T-cell (primary cell): ENCODE measurements around the gene ZFX. TPM values are rescaled to one million over a fixed set of nuclear protein-coding genes. Genes with fewer than 3 reads are reported as not detected.

ENCODE experiments used
- ATAC-seq, 4 experiments: fragments of 200-7000 bp in 3 of 4; fragments of 150-1000 bp in 1 of 4; cut with Tn5 transposase; replicated peaks in 1 of 4; 1 replicate in 3 of 4; 2 replicates in 1 of 4; pipeline ENCODE4 v1.10.0; 2021; ENCODE audit warnings: moderate library complexity in 3 of 4, mild to moderate bottlenecking in 2 of 4, moderate number of reproducible peaks in 1 of 4
- CTCF ChIA-PET, 2 donors: fragments of 300-600 bp; sonication (Branson Sonifier 250); formaldehyde crosslinking; loops; one replicate each; lab custom pipeline; 2022; ENCODE audit warnings: antibody characterized with exemption in 2 of 2; lab: Charles Lee
- POLR2A ChIA-PET, 2 donors: fragments of 300-600 bp; sonication (Branson Sonifier 250); formaldehyde crosslinking; loops; one replicate each; lab custom pipeline; 2022; ENCODE audit warnings: antibody characterized with exemption in 2 of 2; lab: Charles Lee
- DNase-seq, 35 experiments: peaks; one replicate each; pipeline versions ENCODE4 v3.0.0 to v3.0.0-alpha.2; 2013 to 2023
- H3K27ac ChIP-seq: one replicate; pipeline ENCODE4 v1.5.1; 2013; ENCODE audit warnings: low read length
- H3K27me3 ChIP-seq, 2 experiments: replicated peaks in 1 of 2; 1 replicate in 1 of 2; 2 replicates in 1 of 2; pipeline versions ENCODE4 v1.6.1 to v1.7.0; 2013; ENCODE audit warnings: low read length in 1 of 2, mixed read lengths in 1 of 2; ENCODE audit not compliant: control insufficient read depth in 2 of 2, insufficient read depth in 2 of 2; ENCODE audit errors: extremely low read depth in 1 of 2
- H3K36me3 ChIP-seq, 2 donors: 1 replicate in 1 of 2; 2 replicates in 1 of 2; pipeline versions ENCODE4 v1.6.1 to v1.7.0; 2013; ENCODE audit warnings: low read length in 1 of 2; ENCODE audit not compliant: control insufficient read depth in 2 of 2, insufficient read depth in 1 of 2; ENCODE audit errors: extremely low read depth in 1 of 2
- H3K4me1 ChIP-seq, 2 experiments: 1 replicate in 1 of 2; 2 replicates in 1 of 2; pipeline versions ENCODE4 v1.6.1 to v1.7.0; 2013; ENCODE audit warnings: low read length in 2 of 2, mixed read lengths in 1 of 2; ENCODE audit not compliant: insufficient read depth in 2 of 2, control insufficient read depth in 1 of 2; ENCODE audit errors: extremely low read depth in 1 of 2
- H3K4me3 ChIP-seq, 2 donors: 1 replicate in 1 of 2; 2 replicates in 1 of 2; pipeline versions ENCODE4 v1.5.1 to v1.7.0; 2013; ENCODE audit warnings: mild to moderate bottlenecking in 2 of 2, low read length in 1 of 2, moderate library complexity in 1 of 2; ENCODE audit not compliant: control insufficient read depth in 1 of 2; ENCODE audit errors: extremely low read depth in 1 of 2
- H3K9me3 ChIP-seq: 2 replicates; pipeline ENCODE4 v1.7.0; 2013
- H3K27ac Mint-ChIP-seq, 2 donors: one replicate each; pipeline ENCODE4 v1.8.0; 2020 to 2021; ENCODE audit warnings: mild to moderate bottlenecking in 2 of 2, mixed read lengths in 2 of 2
- H3K27me3 Mint-ChIP-seq, 2 donors: one replicate each; pipeline ENCODE4 v1.8.0; 2021 to 2022; ENCODE audit warnings: mixed read lengths in 2 of 2
- H3K36me3 Mint-ChIP-seq: one replicate; pipeline ENCODE4 v1.8.0; 2021; ENCODE audit warnings: mixed read lengths
- H3K4me1 Mint-ChIP-seq, 3 donors: one replicate each; pipeline ENCODE4 v1.8.0; 2020 to 2022; ENCODE audit warnings: mixed read lengths in 3 of 3, mild to moderate bottlenecking in 1 of 3
- H3K4me3 Mint-ChIP-seq, 3 donors: one replicate each; pipeline ENCODE4 v1.8.0; 2020 to 2022; ENCODE audit warnings: mild to moderate bottlenecking in 3 of 3, mixed read lengths in 3 of 3, moderate library complexity in 3 of 3
- H3K9me3 Mint-ChIP-seq, 3 donors: one replicate each; pipeline ENCODE4 v1.8.0; 2020 to 2022; ENCODE audit warnings: mixed read lengths in 3 of 3
- WGBS: methylation state at CpG from one replicate; pipeline ENCODE4 v1.1.5; 2013; ENCODE audit warnings: missing lambda C conversion rate; ENCODE audit not compliant: insufficient coverage; 5-methylcytosine and 5-hydroxymethylcytosine counted together
- total RNA-seq, 35 experiments: library from RNA in 6 of 35; stranded (reverse) in 6 of 35; fragments of 120-200 nt in 1 of 35; gene quantifications; one replicate each; pipeline versions ENCODE4 v1.2.1 to v1.2.4 and lab custom pipeline; 2013 to 2026

The ZFX gene
- total RNA-seq, 5 donors from 2014 or later (not counting 1 experiment from before 2014, with no cell fraction given) = 52.5 to 95.3 (median 66.5) TPM

GRCh38 chrX:24145303-24146186 is 4.0 kb upstream of the ZFX start:
- ATAC-seq (no peak), DNase-seq (no peak)
- no peaks in the 10 kb centered on the region for H3K27me3 ChIP-seq
- no peak overlapping the region for H3K27ac ChIP-seq
- H3K4me3 ChIP-seq = no peak overlapping the region
- no peaks in the 10 kb centered on the region for H3K36me3 ChIP-seq
- Mint-ChIP-seq H3K36me3 (no peaks in the 10 kb centered on the region), H3K27me3 (no peaks in the 10 kb centered on the region), H3K9me3 (no peaks in the 10 kb centered on the region), H3K27ac (peak overlapping the region in 1 of 2 donors; percentile 61), H3K4me1 (peaks cover 37 to 42% (median 39%) of the 10 kb centered on the region in 3 donors), H3K4me3 (no peak overlapping the region)
- H3K9me3 ChIP-seq = no peaks in the 10 kb centered on the region
- POLR2A ChIA-PET = no interaction called here
- CTCF ChIA-PET = interaction anchor here (0.6 to 1.0 kb wide), 4 partner anchors 26 to 91 kb away, joined by 3 to 9 read pairs (median 4); partner anchors contain the start of gene EIF2S3 (in 1 of the 2)
- H3K4me1 ChIP-seq = peaks cover 6 to 16% of the 10 kb centered on the region in 2 experiments
- WGBS = no CpG with 5 or more reads among the region's 4 CpGs

GRCh38 chrX:24146283-24146949 is 3.1 kb upstream of the ZFX start:
- Histone ChIP-seq H3K4me1 (peaks cover 11 to 19% of the 10 kb centered on the region in 2 experiments), H3K9me3 (no peaks in the 10 kb centered on the region), H3K4me3 (no peak overlapping the region), H3K27me3 (no peaks in the 10 kb centered on the region), H3K27ac (no peak overlapping the region), H3K36me3 (no peaks in the 10 kb centered on the region)
- WGBS = no CpG with 5 or more reads among the region's 6 CpGs
- CTCF ChIA-PET = interaction anchor here (0.7 to 1.0 kb wide), 3 partner anchors 25 to 92 kb away, joined by 3 to 9 read pairs (median 5); partner anchors contain the start of gene EIF2S3 (in 1 of the 2)
- Mint-ChIP-seq H3K4me3 (peak overlapping the region in 2 of 3 donors; percentile 39 to 48), H3K36me3 (no peaks in the 10 kb centered on the region), H3K4me1 (peaks cover 46 to 51% (median 48%) of the 10 kb centered on the region in 3 donors), H3K27me3 (no peaks in the 10 kb centered on the region), H3K9me3 (no peaks in the 10 kb centered on the region), H3K27ac (peak overlapping the region; percentile 59 to 83)
- POLR2A ChIA-PET = no interaction called here
- no peak for ATAC-seq
- no peak for DNase-seq

GRCh38 chrX:24147165-24147564 is 2.4 kb upstream of the ZFX start:
- Histone ChIP-seq H3K4me3 (no peak overlapping the region), H3K27ac (no peak overlapping the region), H3K36me3 (no peaks in the 10 kb centered on the region), H3K9me3 (no peaks in the 10 kb centered on the region), H3K4me1 (peaks cover 17 to 19% of the 10 kb centered on the region in 2 experiments), H3K27me3 (no peaks in the 10 kb centered on the region)
- ATAC-seq (no peak), DNase-seq (no peak)
- no peaks in the 10 kb centered on the region for H3K9me3 Mint-ChIP-seq
- H3K4me1 Mint-ChIP-seq = peaks cover 51 to 58% (median 55%) of the 10 kb centered on the region in 3 donors
- no peaks in the 10 kb centered on the region for H3K27me3 Mint-ChIP-seq
- POLR2A ChIA-PET = no interaction called here
- H3K36me3 Mint-ChIP-seq = no peaks in the 10 kb centered on the region
- peak overlapping the region in 2 of 3 donors; percentile 13 to 48 for H3K4me3 Mint-ChIP-seq
- H3K27ac Mint-ChIP-seq = peak overlapping the region; percentile 64 to 90
- CTCF ChIA-PET = no interaction called here

GRCh38 chrX:24148121-24148520 is 1.4 kb upstream of the ZFX start:
- no peaks in the 10 kb centered on the region for H3K9me3 ChIP-seq
- no CpG with 5 or more reads among the region's 3 CpGs for WGBS
- peak overlapping the region; percentile 89 for H3K27ac ChIP-seq
- H3K4me3 ChIP-seq = no peak overlapping the region
- Mint-ChIP-seq H3K36me3 (peaks cover 2% of the 10 kb centered on the region), H3K4me3 (peak overlapping the region; percentile 77 to 81 (median 80)), H3K27ac (peak overlapping the region; percentile 90 to 94), H3K9me3 (no peaks in the 10 kb centered on the region), H3K27me3 (no peaks in the 10 kb centered on the region), H3K4me1 (peaks cover 61 to 68% (median 65%) of the 10 kb centered on the region in 3 donors)
- no peaks in the 10 kb centered on the region for H3K27me3 ChIP-seq
- H3K4me1 ChIP-seq = peaks cover 21 to 29% of the 10 kb centered on the region in 2 experiments
- DNase-seq (peak in 1 of 35 experiments; percentile 37), ATAC-seq (no peak)
- POLR2A ChIA-PET = interaction anchor here in 1 of 2 donors (0.6 kb wide), 1 partner anchor 363 kb away, joined by 5 read pairs; no protein-coding TSS in a partner anchor
- CTCF ChIA-PET = no interaction called here
- H3K36me3 ChIP-seq = no peaks in the 10 kb centered on the region

GRCh38 chrX:24148535-24149350 is 786 bp upstream of the ZFX start:
- no peaks in the 10 kb centered on the region for H3K27me3 ChIP-seq
- H3K4me3 ChIP-seq = peak overlapping the region; percentile 48 to 51
- no peaks in the 10 kb centered on the region for H3K27me3 Mint-ChIP-seq
- peak overlapping the region; percentile 77 to 81 (median 80) for H3K4me3 Mint-ChIP-seq
- CTCF ChIA-PET = interaction anchor here in 1 of 2 donors (0.6 kb wide), 1 partner anchor 556 kb away, joined by 3 read pairs; no protein-coding TSS in a partner anchor
- H3K27ac Mint-ChIP-seq = peak overlapping the region; percentile 90 to 94
- H3K27ac ChIP-seq = peak overlapping the region; percentile 89
- H3K36me3 Mint-ChIP-seq = peaks cover 5% of the 10 kb centered on the region
- no peaks in the 10 kb centered on the region for H3K36me3 ChIP-seq
- no peaks in the 10 kb centered on the region for H3K9me3 Mint-ChIP-seq
- peaks cover 24 to 35% of the 10 kb centered on the region in 2 experiments for H3K4me1 ChIP-seq
- WGBS = 0% methylated on average over 21 of the region's 35 CpGs
- POLR2A ChIA-PET = interaction anchor here (0.6 to 1.6 kb wide), 2 partner anchors 93 to 364 kb away, joined by 5 to 10 read pairs; no protein-coding TSS in a partner anchor
- no peaks in the 10 kb centered on the region for H3K9me3 ChIP-seq
- H3K4me1 Mint-ChIP-seq = peaks cover 67 to 74% (median 71%) of the 10 kb centered on the region in 3 donors
- DNase-seq (peak in 23 of 35 experiments; percentile 1 to 46 (median 13)), ATAC-seq (peak in 1 of 4 experiments; percentile 1)
